HG03520 (cell line): ENCODE data around the gene FDX1.

Experiments used
- ATAC-seq: cut with Tn5 transposase; IDR thresholded peaks from one replicate; pipeline ENCODE4 v1.9.1; 2021; ENCODE audit warnings: mild to moderate bottlenecking, moderate library complexity; ENCODE audit not compliant: unreplicated experiment

The FDX1 gene

GRCh38 chr11:110465231-110465630 lies 35.5 kb downstream of the FDX1 start:
- no peak for ATAC-seq

- ATAC-seq = no peak
Observed at GRCh38 chr11:110467556-110467955, 37.8 kb downstream of the FDX1 start.

- no peak for ATAC-seq
Observed at GRCh38 chr11:110468121-110468520, 38.4 kb downstream of the FDX1 start.

GRCh38 chr11:110469127-110469526 lies 39.4 kb downstream of the FDX1 start:
- ATAC-seq = no peak

- no peak for ATAC-seq
Observed at GRCh38 chr11:110470716-110471115, 41.0 kb downstream of the FDX1 start.

- ATAC-seq = no peak
Observed at GRCh38 chr11:110471371-110471770, 41.6 kb downstream of the FDX1 start.

GRCh38 chr11:110472858-110473257 lies 43.1 kb downstream of the FDX1 start:
- no peak for ATAC-seq

- ATAC-seq = no peak
Observed at GRCh38 chr11:110473706-110474105, 44.0 kb downstream of the FDX1 start.

- no peak for ATAC-seq
Observed at GRCh38 chr11:110474578-110474977, 44.8 kb downstream of the FDX1 start.

- no peak for ATAC-seq
Observed at GRCh38 chr11:110475671-110476070, 45.9 kb downstream of the FDX1 start.

- no peak for ATAC-seq
Observed at GRCh38 chr11:110478410-110478809, 48.7 kb downstream of the FDX1 start.

- ATAC-seq = no peak
Observed at GRCh38 chr11:110479108-110480101, 49.7 kb downstream of the FDX1 start.

- ATAC-seq = no peak
Observed at GRCh38 chr11:110481523-110481922, 51.8 kb downstream of the FDX1 start.

- no peak for ATAC-seq
Observed at GRCh38 chr11:110486156-110486555, 56.4 kb downstream of the FDX1 start.

- ATAC-seq = no peak
Observed at GRCh38 chr11:110488446-110488845, 58.7 kb downstream of the FDX1 start.

- ATAC-seq = no peak
Observed at GRCh38 chr11:110490886-110491285, 61.1 kb downstream of the FDX1 start.

- ATAC-seq = no peak
Observed at GRCh38 chr11:110491577-110492320, 62.0 kb downstream of the FDX1 start.

- no peak for ATAC-seq
Observed at GRCh38 chr11:110492321-110492685, 62.6 kb downstream of the FDX1 start.

- no peak for ATAC-seq
Observed at GRCh38 chr11:110493346-110493745, 63.6 kb downstream of the FDX1 start.

GRCh38 chr11:110497231-110497978 lies 67.7 kb downstream of the FDX1 start:
- no peak for ATAC-seq

- no peak for ATAC-seq
Observed at GRCh38 chr11:110501428-110501827, 71.7 kb downstream of the FDX1 start.
